GM12801 (cell line): Measurements from ENCODE around the gene CEP112.

Source experiments
- TF ChIP-seq, protein P1 (sequence below): IDR thresholded peaks from one replicate; pipeline ENCODE4 v1.5.1; 2011; ENCODE audit warnings: control low read depth; ENCODE audit not compliant: insufficient read length; ENCODE audit errors: extremely low read depth

Gene CEP112

GRCh38 chr17:65633988-65634387 lies 557.9 kb downstream of the CEP112 start:
- TF ChIP-seq, protein P1, sequence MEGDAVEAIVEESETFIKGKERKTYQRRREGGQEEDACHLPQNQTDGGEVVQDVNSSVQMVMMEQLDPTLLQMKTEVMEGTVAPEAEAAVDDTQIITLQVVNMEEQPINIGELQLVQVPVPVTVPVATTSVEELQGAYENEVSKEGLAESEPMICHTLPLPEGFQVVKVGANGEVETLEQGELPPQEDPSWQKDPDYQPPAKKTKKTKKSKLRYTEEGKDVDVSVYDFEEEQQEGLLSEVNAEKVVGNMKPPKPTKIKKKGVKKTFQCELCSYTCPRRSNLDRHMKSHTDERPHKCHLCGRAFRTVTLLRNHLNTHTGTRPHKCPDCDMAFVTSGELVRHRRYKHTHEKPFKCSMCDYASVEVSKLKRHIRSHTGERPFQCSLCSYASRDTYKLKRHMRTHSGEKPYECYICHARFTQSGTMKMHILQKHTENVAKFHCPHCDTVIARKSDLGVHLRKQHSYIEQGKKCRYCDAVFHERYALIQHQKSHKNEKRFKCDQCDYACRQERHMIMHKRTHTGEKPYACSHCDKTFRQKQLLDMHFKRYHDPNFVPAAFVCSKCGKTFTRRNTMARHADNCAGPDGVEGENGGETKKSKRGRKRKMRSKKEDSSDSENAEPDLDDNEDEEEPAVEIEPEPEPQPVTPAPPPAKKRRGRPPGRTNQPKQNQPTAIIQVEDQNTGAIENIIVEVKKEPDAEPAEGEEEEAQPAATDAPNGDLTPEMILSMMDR = no peak

DNA sequence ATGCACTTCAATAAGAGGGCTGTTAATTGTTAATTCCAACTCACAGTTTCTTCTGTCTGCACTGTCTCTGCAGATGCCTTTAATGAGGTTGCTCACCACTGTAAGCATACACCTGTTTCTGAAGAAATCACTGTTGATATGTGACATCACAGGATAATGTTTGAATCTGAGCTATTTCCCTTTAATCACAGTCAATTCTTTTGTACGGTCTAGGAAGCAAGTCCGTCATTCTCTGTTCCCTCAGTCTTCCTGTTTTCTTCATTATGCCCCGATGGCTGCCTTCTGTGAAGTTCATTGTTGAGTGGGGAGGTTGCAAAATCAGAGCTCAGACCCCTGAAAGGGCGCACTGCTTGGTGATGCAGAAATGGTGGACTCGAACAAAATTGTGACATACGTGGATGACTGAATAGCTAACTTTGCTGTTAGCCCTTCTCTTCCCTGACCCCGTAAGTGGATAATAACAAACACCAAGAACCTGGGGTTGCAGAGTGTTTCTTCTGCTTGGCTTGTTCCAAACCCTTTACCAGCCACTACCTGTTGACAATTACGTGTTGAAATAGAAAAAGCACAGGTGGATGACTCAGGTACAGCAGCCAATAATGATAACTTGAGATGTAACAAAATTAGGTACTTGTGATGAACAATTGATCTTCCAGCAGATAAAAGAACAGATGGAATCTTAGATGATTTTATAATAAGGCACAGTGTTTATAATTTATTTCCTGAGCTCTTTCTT lies 558.6 kb downstream of the CEP112 start:
- TF ChIP-seq, protein P1 = no peak

DNA sequence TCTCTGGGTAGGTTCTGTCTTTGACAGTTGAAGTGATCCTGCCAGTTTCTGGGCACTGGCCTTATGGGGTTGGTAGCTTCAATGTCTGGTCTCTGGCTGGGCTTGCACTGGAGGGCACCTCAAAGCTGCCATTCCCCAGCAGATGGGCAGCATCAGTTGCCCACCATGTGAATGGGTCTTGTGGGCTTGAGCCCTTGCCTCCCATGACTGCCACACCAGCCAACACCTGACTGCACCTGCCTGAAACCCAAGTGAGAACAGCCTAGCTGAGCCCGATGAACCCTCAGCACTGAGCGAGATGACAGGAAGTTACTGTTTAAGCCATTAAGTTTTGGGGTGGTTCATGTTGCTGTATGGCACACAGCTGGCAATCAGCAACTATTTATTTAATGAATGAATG lies 561.4 kb downstream of the CEP112 start:
- TF ChIP-seq, protein P1 = no peak

GRCh38 chr17:65629234-65629690 lies 562.7 kb downstream of the CEP112 start:
- TF ChIP-seq, protein P1 = no peak

DNA sequence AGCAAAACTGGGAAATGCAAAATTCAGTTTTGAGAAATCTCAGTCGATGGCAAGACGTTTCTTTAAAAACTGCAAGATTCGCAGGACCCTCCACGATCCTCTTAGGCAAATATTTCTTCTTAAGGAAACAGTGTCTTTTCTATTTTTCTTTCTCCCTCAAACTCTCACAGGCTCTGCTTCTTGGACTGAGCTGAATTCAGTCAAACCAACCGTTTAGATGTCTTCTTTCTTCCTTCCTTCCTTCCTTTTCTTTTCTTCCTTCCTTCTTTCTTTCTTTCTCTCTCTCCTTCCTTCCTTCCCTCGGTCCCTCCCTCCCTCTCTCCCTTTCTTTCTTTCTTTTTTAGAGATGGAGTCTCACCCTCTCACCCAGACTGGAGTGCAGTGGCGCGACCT lies 563.3 kb downstream of the CEP112 start:
- TF ChIP-seq, protein P1 = no peak

DNA sequence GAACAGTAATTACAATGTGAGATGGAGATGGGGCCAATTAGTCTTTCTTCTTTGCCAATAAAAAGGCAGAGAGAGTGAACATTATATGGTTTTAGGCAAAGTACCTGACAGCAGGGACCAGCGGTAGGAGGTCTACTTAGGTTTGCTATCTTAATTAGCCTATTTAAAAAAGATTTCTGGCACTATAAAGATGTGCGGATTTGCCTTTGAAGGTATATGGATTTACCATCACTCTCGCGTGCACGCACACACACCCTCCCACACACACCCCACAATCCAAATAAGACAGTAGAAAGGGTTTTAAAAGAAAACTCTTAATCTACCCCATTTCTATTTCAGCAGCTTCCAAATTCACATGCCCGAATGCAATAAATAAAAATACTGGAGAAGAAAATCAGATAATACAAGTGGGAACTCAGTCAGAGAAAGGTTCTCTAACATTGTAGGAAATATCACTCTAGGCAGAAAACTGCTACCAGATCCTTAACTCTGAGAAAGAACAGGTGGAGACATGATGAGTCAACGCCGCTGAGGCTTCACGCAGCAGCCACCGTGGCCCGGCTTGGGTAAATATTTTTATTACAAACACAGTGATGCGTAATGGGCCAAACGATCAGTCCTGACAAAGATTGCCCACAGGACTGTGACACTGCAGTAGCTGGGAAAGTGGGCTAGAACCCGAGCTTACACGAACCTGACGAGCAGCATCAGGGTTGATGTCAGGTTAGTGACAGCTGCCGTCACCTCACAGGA lies 563.9 kb downstream of the CEP112 start:
- TF ChIP-seq, protein P1 = no peak

DNA sequence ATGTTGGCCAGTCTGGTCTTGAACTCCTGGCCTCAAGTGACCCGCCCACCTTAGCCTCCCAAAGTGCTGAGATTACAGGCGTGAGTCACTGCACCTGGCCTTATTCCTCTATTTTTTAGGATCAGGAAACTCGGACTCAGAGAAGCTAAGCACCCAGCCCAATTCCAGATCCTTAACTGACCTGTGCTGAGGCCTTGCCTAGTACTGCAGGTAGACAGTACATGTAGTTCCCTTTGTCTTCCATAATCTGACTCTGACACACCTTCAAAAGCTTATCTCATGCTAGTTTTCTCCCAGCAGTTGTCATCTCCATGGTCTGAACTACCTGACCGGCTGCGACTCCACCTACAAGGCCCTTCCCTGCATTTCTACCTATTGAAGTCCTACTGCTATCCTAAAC lies 564.8 kb downstream of the CEP112 start:
- TF ChIP-seq, protein P1 = no peak
